Fibroblast of lung (primary cell): ENCODE results near the gene GPC6.

Experiments used
- EZH2 ChIP-seq: IDR thresholded peaks from 2 replicates; pipeline ENCODE4 v1.5.1; 2012; ENCODE audit warnings: low read length, control low read depth, mild to moderate bottlenecking; ENCODE audit errors: missing control alignments
- TF ChIP-seq, protein P1 (sequence below), 2 donors: IDR thresholded peaks in 1 of 2; conservative IDR thresholded peaks in 1 of 2; 1 replicate in 1 of 2; 2 replicates in 1 of 2; pipeline ENCODE4 v1.5.1; 2011 to 2012; ENCODE audit warnings: low read length in 2 of 2, control low read depth in 1 of 2, inconsistent platforms in 1 of 2, low read depth in 1 of 2, mild to moderate bottlenecking in 1 of 2

DNA sequence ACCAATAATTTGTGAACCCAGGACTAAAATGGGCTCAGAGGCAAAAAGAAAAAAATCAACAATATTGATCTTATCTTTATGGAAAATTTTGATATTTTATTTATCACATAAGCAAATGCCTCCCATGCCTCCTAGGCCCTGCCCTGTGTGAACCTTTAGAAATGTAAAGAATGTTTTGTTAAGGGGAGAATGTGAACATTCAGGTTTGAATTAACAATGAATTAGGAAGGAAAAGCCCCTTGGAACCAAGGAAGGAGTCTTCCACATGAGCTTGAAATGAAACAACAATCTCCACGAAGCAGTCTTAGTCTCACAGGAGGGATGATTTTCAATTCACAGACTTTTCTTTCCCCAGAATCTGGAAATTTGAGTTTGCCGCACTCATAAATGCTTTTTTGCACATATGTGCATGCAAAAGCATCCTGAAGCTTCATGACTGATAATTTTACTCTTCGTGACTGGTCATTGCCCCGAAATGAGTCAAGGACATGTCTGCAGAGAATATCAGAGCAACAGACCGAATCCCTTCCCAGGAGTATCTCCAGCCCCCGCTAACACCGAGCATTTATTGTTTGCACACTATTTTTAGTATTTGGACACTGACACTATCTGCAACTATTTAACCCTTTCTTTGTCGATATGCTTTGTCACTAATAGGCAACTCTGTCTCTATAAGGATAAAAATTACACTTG, 1117.7 kb downstream of the GPC6 start:
- no peak for TF ChIP-seq EZH2
- TF ChIP-seq, protein P1, sequence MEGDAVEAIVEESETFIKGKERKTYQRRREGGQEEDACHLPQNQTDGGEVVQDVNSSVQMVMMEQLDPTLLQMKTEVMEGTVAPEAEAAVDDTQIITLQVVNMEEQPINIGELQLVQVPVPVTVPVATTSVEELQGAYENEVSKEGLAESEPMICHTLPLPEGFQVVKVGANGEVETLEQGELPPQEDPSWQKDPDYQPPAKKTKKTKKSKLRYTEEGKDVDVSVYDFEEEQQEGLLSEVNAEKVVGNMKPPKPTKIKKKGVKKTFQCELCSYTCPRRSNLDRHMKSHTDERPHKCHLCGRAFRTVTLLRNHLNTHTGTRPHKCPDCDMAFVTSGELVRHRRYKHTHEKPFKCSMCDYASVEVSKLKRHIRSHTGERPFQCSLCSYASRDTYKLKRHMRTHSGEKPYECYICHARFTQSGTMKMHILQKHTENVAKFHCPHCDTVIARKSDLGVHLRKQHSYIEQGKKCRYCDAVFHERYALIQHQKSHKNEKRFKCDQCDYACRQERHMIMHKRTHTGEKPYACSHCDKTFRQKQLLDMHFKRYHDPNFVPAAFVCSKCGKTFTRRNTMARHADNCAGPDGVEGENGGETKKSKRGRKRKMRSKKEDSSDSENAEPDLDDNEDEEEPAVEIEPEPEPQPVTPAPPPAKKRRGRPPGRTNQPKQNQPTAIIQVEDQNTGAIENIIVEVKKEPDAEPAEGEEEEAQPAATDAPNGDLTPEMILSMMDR (conservative IDR thresholded peaks at IDR 0.05 in 1 of 2, IDR thresholded peaks at IDR 0.05 in 1 of 2; ENCODE audit: low read depth in 1 of 2, low read length in 2 of 2), result no peak
